Measurements from ENCODE around the gene PAM16.

DNA sequence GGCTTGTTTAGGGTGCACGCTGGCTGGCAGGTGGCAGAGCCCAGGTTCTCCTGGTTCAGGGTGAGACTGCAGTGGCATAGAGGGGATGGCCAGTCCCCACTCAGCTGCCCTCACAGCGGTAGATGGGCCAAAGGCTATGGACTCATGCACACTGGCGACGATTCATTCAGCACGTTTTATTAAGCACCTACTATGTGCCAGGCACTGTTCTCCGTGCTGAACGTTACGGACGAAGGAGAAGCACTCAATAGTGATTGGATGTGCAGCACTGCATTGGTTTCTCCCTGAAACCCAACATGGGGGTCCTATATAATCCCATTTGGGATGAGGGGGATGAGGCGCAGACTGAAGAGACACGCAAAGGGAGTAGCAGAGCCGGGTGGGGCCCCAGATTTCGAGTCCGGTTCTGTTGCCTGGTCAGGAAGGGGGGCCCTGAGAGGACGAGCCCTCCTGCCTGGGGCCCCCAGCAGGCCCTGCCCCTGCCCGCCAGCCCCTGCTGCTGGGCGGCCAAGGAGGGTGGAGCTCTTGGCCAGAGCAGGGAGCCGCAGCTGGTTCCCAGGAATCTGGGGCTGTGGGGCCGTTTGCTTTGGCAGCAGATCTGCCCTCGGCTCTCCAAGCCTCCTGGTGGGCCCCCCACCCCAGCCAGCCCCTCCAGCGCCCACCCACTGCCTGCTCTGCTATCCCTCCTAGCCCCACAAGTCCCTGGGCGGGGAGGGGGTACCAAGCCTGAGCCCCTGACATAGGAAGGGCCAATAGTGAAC lies 26.4 kb downstream of the PAM16 start:
- TF ChIP-seq ZNF776 (tag by site-specific recombination; IDR thresholded peaks at IDR 0.05; ENCODE audit: borderline replicate concordance) (no peak), HOXC10 (CRISPR knock-in tag; IDR thresholded peaks at IDR 0.05) (no peak), ZNF274 (IDR thresholded peaks at IDR 0.05; ENCODE audit: low read length) (no peak), ZNF274 (tag by site-specific recombination; IDR thresholded peaks at IDR 0.05; ENCODE audit: borderline replicate concordance) (no peak), ZBTB1 (tag by site-specific recombination; IDR thresholded peaks at IDR 0.05) (no peak), ZNF843 (tag by site-specific recombination; IDR thresholded peaks at IDR 0.05) (no peak), ZBTB17 (tag by site-specific recombination; IDR thresholded peaks at IDR 0.05) (no peak), MZF1 (tag by site-specific recombination; IDR thresholded peaks at IDR 0.05; ENCODE audit: borderline replicate concordance) (no peak), ZNF791 (tag by site-specific recombination; IDR thresholded peaks at IDR 0.05) (no peak), ZNF501 (tag by site-specific recombination; IDR thresholded peaks at IDR 0.05) (no peak), ZNF670 (tag by site-specific recombination; IDR thresholded peaks at IDR 0.05; ENCODE audit: low read depth) (no peak), REST (tag by site-specific recombination; IDR thresholded peaks at IDR 0.05) (no peak), YY1 (tag by site-specific recombination; IDR thresholded peaks at IDR 0.05) (no peak)
- TF ChIP-seq, protein P1, sequence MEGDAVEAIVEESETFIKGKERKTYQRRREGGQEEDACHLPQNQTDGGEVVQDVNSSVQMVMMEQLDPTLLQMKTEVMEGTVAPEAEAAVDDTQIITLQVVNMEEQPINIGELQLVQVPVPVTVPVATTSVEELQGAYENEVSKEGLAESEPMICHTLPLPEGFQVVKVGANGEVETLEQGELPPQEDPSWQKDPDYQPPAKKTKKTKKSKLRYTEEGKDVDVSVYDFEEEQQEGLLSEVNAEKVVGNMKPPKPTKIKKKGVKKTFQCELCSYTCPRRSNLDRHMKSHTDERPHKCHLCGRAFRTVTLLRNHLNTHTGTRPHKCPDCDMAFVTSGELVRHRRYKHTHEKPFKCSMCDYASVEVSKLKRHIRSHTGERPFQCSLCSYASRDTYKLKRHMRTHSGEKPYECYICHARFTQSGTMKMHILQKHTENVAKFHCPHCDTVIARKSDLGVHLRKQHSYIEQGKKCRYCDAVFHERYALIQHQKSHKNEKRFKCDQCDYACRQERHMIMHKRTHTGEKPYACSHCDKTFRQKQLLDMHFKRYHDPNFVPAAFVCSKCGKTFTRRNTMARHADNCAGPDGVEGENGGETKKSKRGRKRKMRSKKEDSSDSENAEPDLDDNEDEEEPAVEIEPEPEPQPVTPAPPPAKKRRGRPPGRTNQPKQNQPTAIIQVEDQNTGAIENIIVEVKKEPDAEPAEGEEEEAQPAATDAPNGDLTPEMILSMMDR (tag by site-specific recombination; IDR thresholded peaks at IDR 0.05), result no peak
